GM10266 (cell line): ENCODE results near the gene PPP1R1C.
"Not testable (repeated sequence)": the region's sequence is repeated elsewhere in the genome, so short reads cannot be mapped to it uniquely, and the experiment has no call there.

Experiments used
- DNase-seq: peaks from one replicate; pipeline ENCODE4 v3.0.0; 2012; ENCODE audit errors: extremely low spot score
- CTCF ChIP-seq: IDR thresholded peaks from 2 replicates; pipeline ENCODE4 v1.5.1; 2012; ENCODE audit warnings: mild to moderate bottlenecking, low read depth; ENCODE audit not compliant: control insufficient read depth, insufficient read depth; ENCODE audit errors: missing control alignments

The PPP1R1C gene

GRCh38 chr2:181947273-181947672 is 38.4 kb upstream of the PPP1R1C start:
- no peak for DNase-seq

GRCh38 chr2:181948227-181948626 is 37.4 kb upstream of the PPP1R1C start:
- TF ChIP-seq CTCF, result no peak
- DNase-seq, result no peak

More at GRCh38 chr2:181947273-181947672, 38.4 kb upstream of the PPP1R1C start:
- no peak for TF ChIP-seq CTCF

GRCh38 chr2:181949047-181949446 is 36.6 kb upstream of the PPP1R1C start:
- no peak for TF ChIP-seq CTCF
- DNase-seq, result no peak

- no peak for DNase-seq
- no peak for TF ChIP-seq CTCF
Observed at GRCh38 chr2:181952404-181953226, 33.0 kb upstream of the PPP1R1C start.

GRCh38 chr2:181953881-181954537 is 31.6 kb upstream of the PPP1R1C start:
- DNase-seq, result peak; percentile 70
- peak; percentile 77 for TF ChIP-seq CTCF

GRCh38 chr2:181954538-181954883 is 31.1 kb upstream of the PPP1R1C start:
- no peak for DNase-seq
- TF ChIP-seq CTCF, result no peak

- no peak for DNase-seq
- TF ChIP-seq CTCF, result no peak
Observed at GRCh38 chr2:181955010-181955409, 30.6 kb upstream of the PPP1R1C start.

GRCh38 chr2:181955866-181956265 is 29.8 kb upstream of the PPP1R1C start:
- not testable (repeated sequence) for DNase-seq
